ENCODE results near the gene PLB1.

Gene PLB1

DNA sequence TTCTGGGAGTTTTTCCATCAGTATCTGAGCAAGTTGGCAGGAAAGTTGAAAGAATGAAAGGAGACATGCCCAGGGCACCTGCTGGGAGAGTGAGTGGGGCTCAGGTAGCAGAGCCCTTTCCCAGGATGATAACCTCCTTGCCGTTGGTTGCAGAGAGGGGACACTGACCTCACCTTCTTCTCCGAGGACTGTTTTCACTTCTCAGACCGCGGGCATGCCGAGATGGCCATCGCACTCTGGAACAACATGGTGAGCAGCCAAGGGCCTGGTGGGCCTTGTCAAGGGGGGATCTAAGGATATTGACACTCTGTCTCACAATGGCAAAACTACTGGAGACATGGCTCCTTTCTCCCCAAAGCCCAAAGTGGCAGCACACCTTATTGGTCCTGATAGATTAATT, 136.9 kb downstream of the PLB1 start:
- DNase-seq: no peak

- no peak for DNase-seq
These were observed 137.3 kb downstream of the PLB1 start for GRCh38 chr2:28633204-28633603.

GRCh38 chr2:28633746-28634145, 137.9 kb downstream of the PLB1 start:
- no peak for DNase-seq

DNA sequence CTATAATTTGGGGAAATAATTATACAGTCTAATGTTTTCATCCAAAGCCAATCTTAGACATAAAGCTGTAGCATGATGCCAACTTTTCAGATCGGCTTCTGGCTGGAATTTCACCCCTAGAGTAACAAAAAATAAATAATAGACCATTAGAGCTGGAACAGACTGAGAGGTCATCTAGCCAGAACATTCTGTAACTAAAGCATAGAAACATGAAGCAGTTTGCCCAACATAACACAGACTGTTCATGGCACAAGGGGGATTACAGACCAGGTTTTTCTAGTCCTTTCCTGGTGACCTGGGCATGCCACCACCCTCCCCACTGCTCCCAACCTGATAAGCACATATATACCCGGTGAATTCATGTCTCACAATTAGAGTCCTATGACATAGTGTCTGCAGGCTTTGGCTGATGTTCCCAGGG, 139.3 kb downstream of the PLB1 start:
- no peak for DNase-seq

GRCh38 chr2:28636491-28636890, 140.6 kb downstream of the PLB1 start:
- DNase-seq: no peak

DNA sequence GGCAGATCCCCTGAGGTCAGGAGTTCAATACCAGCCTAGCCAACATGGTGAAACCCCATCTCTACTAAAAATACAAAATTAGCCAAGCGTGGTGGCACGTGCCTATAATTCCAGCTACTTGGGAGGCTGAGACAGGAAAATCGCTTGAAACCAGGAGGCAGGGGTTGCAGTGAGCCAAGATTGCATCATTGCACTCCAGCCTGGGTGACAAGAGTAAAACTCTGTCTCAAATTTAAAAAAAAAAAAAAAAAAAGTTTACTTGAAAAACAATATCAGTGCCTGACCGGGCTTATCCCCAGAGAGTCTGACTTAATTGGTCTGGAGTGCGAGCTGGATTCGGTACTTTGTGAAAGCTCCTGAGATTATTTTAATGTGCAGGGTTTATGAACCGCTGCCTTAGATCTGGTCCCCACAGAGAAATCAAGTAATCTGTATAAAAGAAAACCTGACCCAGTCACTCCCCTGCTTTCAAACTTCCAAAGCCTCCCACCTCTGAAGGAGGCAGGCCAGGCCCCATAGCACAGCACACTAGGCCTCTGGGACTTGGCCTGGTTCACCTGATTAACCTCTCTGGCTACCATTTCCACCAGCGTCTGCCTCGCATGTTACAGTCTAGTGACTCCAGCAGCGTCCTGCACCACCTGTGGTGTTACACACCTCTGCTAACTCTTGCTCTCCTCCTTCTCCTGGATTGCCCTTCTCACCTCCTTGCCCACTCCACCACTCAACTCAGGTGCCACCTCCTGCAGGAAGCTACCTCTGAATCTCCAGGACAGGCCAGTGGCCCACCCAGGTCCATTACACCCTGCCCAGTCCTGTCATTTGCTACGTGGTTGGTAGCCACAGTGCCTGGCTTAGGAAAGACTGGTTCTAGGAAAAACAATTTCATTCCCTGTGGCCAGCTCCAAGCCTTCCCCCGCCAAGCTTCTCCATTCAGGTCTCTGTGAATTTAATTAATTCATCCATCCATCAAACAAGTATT, 141.5 kb downstream of the PLB1 start:
- DNase-seq: no peak

GRCh38 chr2:28638102-28638501, 142.2 kb downstream of the PLB1 start:
- DNase-seq: no peak

DNA sequence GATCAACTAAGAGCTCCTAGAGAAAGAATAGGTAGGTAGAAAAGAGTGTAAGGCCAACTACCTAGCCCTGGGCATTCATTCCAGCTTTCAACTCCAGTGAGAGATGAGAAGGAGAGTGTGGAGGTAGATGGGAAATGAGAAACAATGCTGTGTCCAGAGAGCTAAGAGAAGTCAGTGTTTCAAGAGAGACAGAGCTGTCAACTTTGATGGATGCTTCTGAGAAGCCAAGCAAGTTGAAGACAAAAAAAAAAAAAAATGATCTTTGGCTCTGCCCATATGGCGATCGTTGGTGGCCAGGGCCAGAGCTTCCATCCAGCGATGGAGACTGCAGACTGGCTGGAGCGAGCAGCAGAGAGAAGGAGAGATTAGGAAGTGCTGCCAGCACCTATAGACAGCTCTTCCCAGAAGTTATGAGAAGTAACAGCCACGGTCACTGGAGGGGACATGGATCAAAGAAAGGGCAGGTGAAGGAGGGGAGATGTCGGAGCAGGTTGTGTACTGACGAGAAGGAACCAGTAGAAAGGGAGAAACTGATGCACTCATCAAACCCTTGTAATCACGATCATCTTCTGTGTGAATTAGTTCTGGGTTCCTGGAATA, 143.3 kb downstream of the PLB1 start:
- no peak for DNase-seq

- DNase-seq: no peak
These were observed 144.0 kb downstream of the PLB1 start for GRCh38 chr2:28639836-28640235.

DNA sequence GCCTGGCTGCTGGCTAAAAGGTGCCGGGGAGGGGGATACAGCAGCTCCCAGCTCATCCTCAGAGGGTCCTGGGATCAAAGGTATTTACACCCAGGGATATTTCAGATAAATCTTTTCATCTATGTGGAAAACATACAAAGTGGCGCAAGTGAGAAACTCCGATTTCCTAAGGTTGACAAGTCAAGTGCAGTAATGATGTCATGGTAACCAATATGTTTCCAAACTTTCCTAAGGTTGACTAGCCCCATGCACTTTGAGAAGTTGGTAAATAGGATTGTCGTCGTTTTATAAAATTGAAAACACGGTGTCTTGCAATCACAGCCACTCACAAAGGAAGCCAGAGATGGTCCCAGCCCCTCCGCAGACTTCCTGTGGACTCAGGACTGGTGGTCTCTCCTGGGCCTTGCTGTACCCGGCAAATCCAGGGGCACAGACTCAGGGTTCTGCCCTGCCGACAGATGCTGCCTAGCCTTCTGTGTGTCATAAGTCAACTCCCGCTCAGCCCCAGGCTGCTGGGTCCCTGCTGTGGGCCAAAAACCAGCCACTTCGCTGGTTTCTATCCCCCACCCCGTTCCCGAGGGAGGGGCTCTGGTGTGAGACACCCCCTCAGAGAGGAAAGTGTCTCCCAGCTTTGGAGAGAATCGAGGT, 144.5 kb downstream of the PLB1 start:
- DNase-seq: no peak

- DNase-seq: no peak
These were observed 145.0 kb downstream of the PLB1 start for GRCh38 chr2:28640908-28641300.

DNA sequence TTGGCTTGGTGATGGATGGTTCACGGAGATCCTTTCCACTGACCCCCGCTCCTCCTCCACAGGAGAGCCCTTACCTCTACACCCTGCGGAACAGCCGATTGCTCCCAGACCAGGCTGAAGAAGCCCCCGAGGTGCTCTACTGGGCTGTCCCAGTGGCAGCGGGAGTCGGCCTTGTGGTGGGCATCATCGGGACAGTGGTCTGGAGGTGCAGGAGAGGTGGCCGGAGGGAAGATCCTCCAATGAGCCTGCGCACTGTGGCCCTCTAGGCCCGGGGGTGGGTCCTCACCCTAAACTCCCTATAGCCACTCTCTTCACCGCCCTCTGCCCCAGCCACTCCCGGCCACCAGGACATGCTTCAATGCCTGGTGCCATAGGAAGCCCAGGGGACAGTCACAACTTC, 146.9 kb downstream of the PLB1 start:
- no peak for DNase-seq

DNA sequence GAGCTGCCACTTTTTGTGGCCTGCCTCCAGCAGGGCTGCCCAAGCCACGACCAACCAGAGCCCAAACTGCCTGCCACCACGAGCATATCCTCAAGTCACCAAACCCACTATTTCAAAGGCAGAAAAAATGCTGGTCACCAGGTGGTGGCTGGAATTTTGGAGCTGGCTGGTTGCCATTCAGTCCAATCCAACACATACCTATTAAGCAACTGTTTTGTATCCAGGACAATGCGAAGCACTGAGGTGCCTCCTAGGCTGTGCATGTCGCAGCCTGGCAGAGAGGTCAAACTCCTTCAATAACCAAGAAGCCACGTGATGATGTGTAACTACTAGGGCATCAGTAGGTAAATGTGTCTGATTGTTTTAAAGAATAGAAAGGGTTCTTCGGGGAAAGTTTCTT, 147.5 kb downstream of the PLB1 start:
- no peak for DNase-seq

GRCh38 chr2:28643911-28644334, 148.1 kb downstream of the PLB1 start:
- DNase-seq: no peak

GRCh38 chr2:28644760-28645159, 148.9 kb downstream of the PLB1 start:
- DNase-seq: no peak

DNA sequence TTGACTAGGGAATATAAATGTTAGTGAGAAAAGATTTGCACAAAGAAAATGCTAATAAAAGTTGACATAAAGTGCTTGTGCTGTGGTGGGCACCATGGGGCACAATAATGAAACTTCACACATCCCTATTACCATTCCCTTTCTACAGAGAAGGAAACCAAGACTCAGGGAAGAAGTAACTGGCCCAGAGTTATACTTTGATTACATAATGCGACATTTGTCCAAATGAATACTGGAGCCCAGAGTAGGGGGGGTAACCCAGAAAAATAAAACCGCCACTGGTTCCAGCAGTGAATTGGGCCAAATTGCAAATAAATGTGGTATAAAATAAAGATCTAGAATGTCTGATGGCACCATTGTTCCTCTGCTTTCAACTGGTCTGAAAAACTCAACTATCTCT, 149.7 kb downstream of the PLB1 start:
- no peak for DNase-seq

- no peak for DNase-seq
These were observed 151.8 kb downstream of the PLB1 start for GRCh38 chr2:28647682-28648081.

- DNase-seq: no peak
These were observed 152.3 kb downstream of the PLB1 start for GRCh38 chr2:28648147-28648546.

DNA sequence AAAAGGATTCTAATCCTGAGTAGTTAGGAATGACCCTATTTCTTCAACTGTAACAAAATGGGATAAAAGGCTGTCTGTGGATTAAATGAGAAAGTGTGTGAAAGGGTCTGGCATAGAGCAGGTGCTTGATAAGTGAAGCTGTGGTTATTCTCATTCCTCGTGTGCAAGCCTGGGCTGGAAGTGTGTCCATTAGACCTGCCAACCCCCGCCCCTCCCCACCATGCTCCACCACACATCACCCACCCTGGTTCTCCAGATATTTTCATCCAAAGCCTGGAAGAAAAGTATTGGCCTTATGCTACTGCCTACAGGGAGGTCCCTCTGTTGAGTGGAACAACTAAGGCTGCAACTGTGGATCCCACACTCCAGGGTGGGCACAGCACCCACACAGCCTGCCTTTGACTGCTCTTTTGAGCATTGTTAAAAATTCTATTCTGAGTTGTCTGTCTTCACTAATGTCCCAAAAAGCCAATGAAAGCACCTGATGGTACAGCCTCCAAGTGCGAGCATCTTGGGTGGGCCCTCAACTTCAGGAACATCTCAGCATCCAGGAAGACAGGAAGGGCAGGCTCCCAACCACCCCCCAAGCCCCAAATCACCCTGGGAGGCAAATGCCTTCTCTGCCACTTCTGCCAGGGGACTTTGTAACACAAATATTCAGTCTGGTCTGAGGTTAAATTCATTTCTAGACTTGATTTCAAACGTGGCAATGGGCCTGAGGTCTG, 153.0 kb downstream of the PLB1 start:
- DNase-seq: no peak

GRCh38 chr2:28649481-28650265, 153.8 kb downstream of the PLB1 start:
- no peak for DNase-seq

- DNase-seq: no peak
These were observed 154.4 kb downstream of the PLB1 start for GRCh38 chr2:28650266-28650584.

GRCh38 chr2:28652217-28652616, 156.4 kb downstream of the PLB1 start:
- DNase-seq: no peak

Measured in NCI-H1105 treated with DMSO at 0.1 percent for 48 hours (cell line).